DOHH2 (cell line): ENCODE measurements around the gene GREM1.

Source experiments
- H3F3A ChIP-seq: fragments of 200-600 bp; sonication (generic), shearing (Covaris generic); 2 replicates; pipeline ENCODE4 v1.6.0; 2016; ENCODE audit warnings: antibody characterized with exemption, mild to moderate bottlenecking; ENCODE audit not compliant: control insufficient read depth, insufficient read depth
- H3K27ac ChIP-seq: fragments of 200-600 bp; sonication (generic); 2 replicates; pipeline ENCODE4 v1.5.1; 2014; ENCODE audit warnings: low read depth, mild to moderate bottlenecking, low read length, moderate library complexity
- H3K27me3 ChIP-seq: fragments of 200-600 bp; sonication (generic); 2 replicates; pipeline ENCODE4 v1.6.1; 2014; ENCODE audit warnings: mild to moderate bottlenecking, low read length, mixed read lengths; ENCODE audit not compliant: control insufficient read depth
- H3K36me3 ChIP-seq: fragments of 200-600 bp; sonication (generic); 2 replicates; pipeline ENCODE4 v1.6.1; 2014; ENCODE audit warnings: mild to moderate bottlenecking, low read length, moderate library complexity, mixed read lengths; ENCODE audit not compliant: control insufficient read depth
- H3K4me1 ChIP-seq: fragments of 200-600 bp; sonication (generic); 2 replicates; pipeline ENCODE4 v1.6.1; 2014; ENCODE audit warnings: mild to moderate bottlenecking, low read length, mixed read lengths; ENCODE audit not compliant: control insufficient read depth
- H3K4me2 ChIP-seq: fragments of 200-600 bp; sonication (generic); 2 replicates; pipeline ENCODE4 v1.6.0; 2014; ENCODE audit warnings: mild to moderate bottlenecking, low read length, moderate library complexity
- H3K4me3 ChIP-seq: fragments of 200-600 bp; sonication (generic); 2 replicates; pipeline ENCODE4 v1.5.1; 2014; ENCODE audit warnings: mild to moderate bottlenecking, low read length, mixed read lengths
- H3K79me2 ChIP-seq: fragments of 200-600 bp; sonication (generic); 2 replicates; pipeline ENCODE4 v1.6.1; 2014; ENCODE audit warnings: mild to moderate bottlenecking, low read length, mixed read lengths; ENCODE audit not compliant: control insufficient read depth
- H3K9me2 ChIP-seq: fragments of 200-600 bp; sonication (generic); replicated peaks from 2 replicates; pipeline ENCODE4 v1.6.1; 2014; ENCODE audit warnings: mild to moderate bottlenecking, low read length, mixed read lengths; ENCODE audit not compliant: control insufficient read depth
- H3K9me3 ChIP-seq: fragments of 200-600 bp; sonication (generic); 2 replicates; pipeline ENCODE4 v1.6.1; 2014; ENCODE audit warnings: antibody characterized with exemption, low read length, mixed read lengths; ENCODE audit not compliant: control insufficient read depth, insufficient read depth
- H4K20me1 ChIP-seq: fragments of 200-600 bp; sonication (generic); 2 replicates; pipeline ENCODE4 v1.6.0; 2014; ENCODE audit warnings: low read depth, mild to moderate bottlenecking, antibody characterized with exemption, low read length, moderate library complexity; ENCODE audit not compliant: control insufficient read depth, insufficient read depth
- CTCF ChIP-seq: fragments of 200-600 bp; sonication (generic); IDR thresholded peaks from one replicate; pipeline ENCODE4 v1.5.1; 2014; ENCODE audit warnings: antibody characterized with exemption, mild to moderate bottlenecking, low read depth, low read length; ENCODE audit not compliant: poor library complexity, severe bottlenecking
- EZH2phosphoT487 ChIP-seq: fragments of 200-600 bp; sonication (generic); IDR thresholded peaks from 2 replicates; pipeline ENCODE4 v1.6.1; 2017; ENCODE audit warnings: borderline replicate concordance, mild to moderate bottlenecking, antibody characterized with exemption, low read length, moderate library complexity, mixed read lengths

Gene GREM1

GRCh38 chr15:32675466-32675865, 42.3 kb upstream of the GREM1 start:
- H4K20me1 ChIP-seq = no peaks in the 10 kb centered on the region
- TF ChIP-seq EZH2phosphoT487 (no peak), CTCF (no peak)
- H3K4me1 ChIP-seq = no peaks in the 10 kb centered on the region
- no peak overlapping the region for H3K4me2 ChIP-seq
- no peaks in the 10 kb centered on the region for H3K27me3 ChIP-seq
- H3K79me2 ChIP-seq = no peaks in the 10 kb centered on the region
- H3K4me3 ChIP-seq = no peak overlapping the region
- H3K9me2 ChIP-seq = no peaks in the 10 kb centered on the region
- no peaks in the 10 kb centered on the region for H3K36me3 ChIP-seq
- no peaks in the 10 kb centered on the region for H3F3A ChIP-seq
- no peaks in the 10 kb centered on the region for H3K9me3 ChIP-seq
- H3K27ac ChIP-seq = no peak overlapping the region

DNA sequence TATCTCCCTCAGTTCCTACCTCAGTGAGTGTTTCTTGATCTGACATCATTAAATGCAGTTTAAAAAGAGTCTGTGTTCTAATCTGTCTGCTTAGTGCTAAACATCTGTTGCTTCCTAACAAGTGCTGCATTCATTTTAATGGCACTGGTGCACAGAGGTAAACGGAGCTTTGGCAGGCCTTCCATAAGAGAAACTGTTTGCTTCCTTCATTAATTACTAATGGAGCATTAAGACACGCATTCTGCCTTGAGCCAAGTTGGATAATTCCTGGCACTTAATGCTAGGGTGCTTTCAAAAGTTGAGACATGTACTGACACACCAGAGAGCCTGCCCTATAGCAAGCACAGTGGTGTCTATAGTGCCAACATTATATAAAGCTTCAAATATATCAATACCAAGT, 41.6 kb upstream of the GREM1 start:
- H3F3A ChIP-seq = no peaks in the 10 kb centered on the region
- H3K27ac ChIP-seq = no peak overlapping the region
- no peaks in the 10 kb centered on the region for H3K27me3 ChIP-seq
- TF ChIP-seq EZH2phosphoT487 = no peak
- no peak for TF ChIP-seq CTCF
- H3K4me3 ChIP-seq = no peak overlapping the region
- no peak overlapping the region for H3K4me2 ChIP-seq
- no peaks in the 10 kb centered on the region for H3K9me3 ChIP-seq
- H3K4me1 ChIP-seq = no peaks in the 10 kb centered on the region
- H3K79me2 ChIP-seq = no peaks in the 10 kb centered on the region
- no peaks in the 10 kb centered on the region for H4K20me1 ChIP-seq
- no peaks in the 10 kb centered on the region for H3K9me2 ChIP-seq
- H3K36me3 ChIP-seq = no peaks in the 10 kb centered on the region

DNA sequence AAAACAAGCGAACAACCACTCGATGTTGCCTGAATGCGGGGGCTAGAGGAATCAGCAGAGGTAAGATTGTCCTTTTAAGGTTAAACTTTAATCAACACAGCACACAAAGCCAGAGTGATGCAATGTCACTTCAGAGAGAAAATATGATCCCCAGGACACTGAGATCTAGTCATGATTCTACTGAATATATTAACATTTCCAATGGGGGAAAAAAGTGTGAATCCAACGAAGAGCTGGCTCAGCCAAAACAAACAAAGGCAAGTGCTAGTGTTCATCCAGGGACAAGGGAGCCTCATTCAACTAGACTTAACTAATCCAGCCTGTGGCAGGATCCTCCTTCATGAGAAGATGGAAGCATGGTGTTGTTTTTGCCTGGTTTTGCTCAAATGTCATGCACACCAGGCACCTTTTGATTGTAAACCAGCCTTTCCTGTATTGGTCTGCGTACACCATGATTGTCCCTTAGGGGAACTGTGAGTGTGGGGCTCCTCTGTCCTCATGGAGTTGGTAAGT, 40.5 kb upstream of the GREM1 start:
- Histone ChIP-seq H3K27ac (no peak overlapping the region), H3K9me3 (no peaks in the 10 kb centered on the region), H3K9me2 (no peaks in the 10 kb centered on the region), H3K4me2 (no peak overlapping the region), H3K4me3 (no peak overlapping the region), H3K79me2 (no peaks in the 10 kb centered on the region), H3K36me3 (no peaks in the 10 kb centered on the region), H3K4me1 (no peaks in the 10 kb centered on the region), H3K27me3 (no peaks in the 10 kb centered on the region), H3F3A (no peaks in the 10 kb centered on the region), H4K20me1 (no peaks in the 10 kb centered on the region)
- TF ChIP-seq EZH2phosphoT487 = no peak
- TF ChIP-seq CTCF = no peak

GRCh38 chr15:32679298-32679690, 38.5 kb upstream of the GREM1 start:
- no peak overlapping the region for H3K4me3 ChIP-seq
- H3K79me2 ChIP-seq = no peaks in the 10 kb centered on the region
- H3K27me3 ChIP-seq = no peaks in the 10 kb centered on the region
- H3K36me3 ChIP-seq = no peaks in the 10 kb centered on the region
- no peaks in the 10 kb centered on the region for H3K4me1 ChIP-seq
- no peaks in the 10 kb centered on the region for H3K9me2 ChIP-seq
- no peak overlapping the region for H3K27ac ChIP-seq
- no peaks in the 10 kb centered on the region for H3K9me3 ChIP-seq
- no peak overlapping the region for H3K4me2 ChIP-seq
- no peaks in the 10 kb centered on the region for H3F3A ChIP-seq
- no peak for TF ChIP-seq CTCF
- no peak for TF ChIP-seq EZH2phosphoT487
- no peaks in the 10 kb centered on the region for H4K20me1 ChIP-seq
